Activated CD4-positive, alpha-beta T cell treated with anti-CD3 and anti-CD28 coated beads for 24 hours (primary cell): Measurements from ENCODE around the gene CBX8.

ENCODE experiments used
- DNase-seq, 2 donors: peaks; one replicate each; pipeline ENCODE4 v3.0.0-alpha.2; 2020; ENCODE audit warnings: low read depth in 2 of 2

Gene CBX8

GRCh38 chr17:79804856-79805696, 8.2 kb upstream of the CBX8 start:
- DNase-seq = no peak

- peak; percentile 69 for DNase-seq
Observed at GRCh38 chr17:79803997-79804855, 7.3 kb upstream of the CBX8 start.

GRCh38 chr17:79803421-79803996, 6.6 kb upstream of the CBX8 start:
- no peak for DNase-seq

- DNase-seq = no peak
Observed at GRCh38 chr17:79802736-79803420, 6.0 kb upstream of the CBX8 start.

- DNase-seq = no peak
Observed at GRCh38 chr17:79802039-79802735, 5.3 kb upstream of the CBX8 start.

- DNase-seq = no peak
Observed at GRCh38 chr17:79801156-79802038, 4.5 kb upstream of the CBX8 start.

- peak in 1 of 2 donors; percentile 32 for DNase-seq
Observed at GRCh38 chr17:79800325-79801155, 3.7 kb upstream of the CBX8 start.

GRCh38 chr17:79799538-79800324, 2.9 kb upstream of the CBX8 start:
- no peak for DNase-seq

GRCh38 chr17:79799174-79799537, 2.3 kb upstream of the CBX8 start:
- DNase-seq = no peak

- no peak for DNase-seq
Observed at GRCh38 chr17:79798299-79799173, 1.7 kb upstream of the CBX8 start.

- DNase-seq = no peak
Observed at GRCh38 chr17:79797492-79798298, 818 bp upstream of the CBX8 start.

GRCh38 chr17:79796444-79796762, 474 bp downstream of the CBX8 start:
- no peak for DNase-seq

GRCh38 chr17:79795795-79796443, 958 bp downstream of the CBX8 start:
- no peak for DNase-seq

GRCh38 chr17:79794659-79795511, 2.0 kb downstream of the CBX8 start:
- DNase-seq = no peak

- no peak for DNase-seq
Observed at GRCh38 chr17:79793924-79794304, 3.0 kb downstream of the CBX8 start.
